ENCODE data around the gene FCHSD2.

FCHSD2 gene

GRCh38 chr11:73142128-73142377 lies at the start of gene FCHSD2:
Gene FCHSD2 (minus strand): TSS chr11:73142318. CDS start chr11:73141877, 441 bp downstream.
- no peak for DNase-seq

- DNase-seq = no peak
These were observed 49.0 kb upstream of the FCHSD2 start for GRCh38 chr11:73191151-73191550.

- DNase-seq = no peak
These were observed 48.4 kb upstream of the FCHSD2 start for GRCh38 chr11:73190557-73190885.

GRCh38 chr11:73189723-73190556 lies 47.8 kb upstream of the FCHSD2 start:
- DNase-seq = no peak

DNA sequence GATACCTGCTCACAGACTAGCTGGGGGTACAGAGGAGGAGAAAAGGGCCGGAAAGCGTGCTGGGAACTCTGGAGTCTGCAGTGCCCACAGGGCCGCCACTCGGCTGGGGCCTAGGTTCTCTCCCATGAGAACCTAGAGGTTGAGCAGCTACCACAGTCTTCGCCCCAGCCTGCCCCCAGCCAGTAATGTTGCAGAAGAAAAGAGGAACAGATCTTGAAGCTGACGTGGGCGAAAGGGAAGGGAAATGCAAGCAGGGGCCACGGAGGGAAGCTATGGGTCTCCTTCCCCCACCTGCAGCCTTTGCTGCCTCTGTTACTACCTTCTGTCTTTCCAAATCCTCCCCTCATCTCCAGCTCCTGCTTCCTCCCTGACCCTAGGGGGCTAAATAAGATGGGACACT lies 47.2 kb upstream of the FCHSD2 start:
- DNase-seq = peak; percentile 76

DNA sequence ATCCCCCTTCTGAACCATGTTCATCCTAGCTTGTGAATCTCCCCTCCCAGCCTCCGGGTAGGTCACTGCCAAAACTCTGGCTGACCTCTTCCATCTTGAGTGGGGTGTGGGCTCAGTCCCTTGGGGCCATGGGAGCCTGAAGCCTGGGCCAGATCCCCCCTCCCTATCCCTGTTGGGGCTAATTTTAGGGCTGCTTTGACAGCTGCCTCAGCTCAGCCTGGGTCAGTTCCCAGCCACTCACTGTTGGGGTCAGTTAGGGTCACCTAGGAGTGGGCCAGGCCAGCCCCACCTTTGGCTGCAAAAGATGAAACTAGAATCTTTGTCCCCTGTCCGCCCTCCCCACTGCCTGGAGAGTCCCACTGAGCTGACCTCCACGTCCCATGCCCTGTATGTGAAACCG lies 46.2 kb upstream of the FCHSD2 start:
- no peak for DNase-seq

- DNase-seq = no peak
These were observed 45.7 kb upstream of the FCHSD2 start for GRCh38 chr11:73187854-73188253.

DNA sequence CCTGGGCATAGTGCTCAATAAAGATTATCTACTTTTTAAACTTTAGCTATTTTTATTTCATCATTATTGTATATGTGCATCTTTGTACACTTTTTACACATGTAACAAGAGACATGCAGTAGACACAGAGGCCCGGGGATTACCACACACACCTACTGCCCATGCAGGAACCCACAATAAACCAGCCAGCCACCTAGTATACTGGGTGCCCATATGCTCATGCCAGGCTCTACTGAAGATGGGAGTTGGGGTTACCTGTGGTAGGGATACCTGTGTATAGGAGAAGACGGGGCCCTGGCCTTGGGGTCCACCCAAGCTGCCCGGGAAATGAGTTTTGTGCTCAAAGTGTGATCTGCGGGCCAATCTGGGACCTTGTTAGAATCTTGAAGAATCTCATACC lies 44.8 kb upstream of the FCHSD2 start:
- DNase-seq = no peak

- DNase-seq = no peak
These were observed 44.3 kb upstream of the FCHSD2 start for GRCh38 chr11:73186294-73186850.

DNA sequence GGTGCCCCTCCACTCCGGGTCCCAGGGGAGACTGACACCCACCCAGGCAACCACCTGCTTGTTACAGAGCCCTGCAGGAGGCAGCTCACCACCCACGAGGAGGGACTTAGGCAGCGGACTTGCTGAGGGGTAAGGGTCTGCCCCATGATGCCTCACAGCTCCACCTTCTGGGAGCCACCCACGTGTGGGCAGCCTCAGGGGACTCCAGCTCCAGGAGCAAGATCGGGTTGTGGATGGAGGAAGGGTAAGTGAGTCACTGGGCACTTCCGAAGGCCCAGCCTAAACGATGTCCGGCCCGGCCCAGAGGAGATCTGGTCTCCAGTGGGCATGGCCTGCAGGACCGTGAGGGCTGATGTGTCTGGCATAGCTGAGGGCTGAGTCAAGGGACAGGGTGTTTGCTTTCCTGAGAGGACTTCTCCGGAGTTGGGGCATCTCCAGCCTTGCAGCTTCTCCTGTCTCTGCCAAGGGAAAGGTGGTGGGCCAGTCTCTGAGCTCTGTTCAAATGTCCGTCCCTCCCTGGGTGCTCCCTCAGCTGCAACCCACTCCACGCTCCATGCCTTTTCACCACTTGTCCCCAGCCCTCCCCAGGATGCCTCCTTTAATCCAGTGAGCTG lies 43.7 kb upstream of the FCHSD2 start:
- peak; percentile 29 for DNase-seq

DNA sequence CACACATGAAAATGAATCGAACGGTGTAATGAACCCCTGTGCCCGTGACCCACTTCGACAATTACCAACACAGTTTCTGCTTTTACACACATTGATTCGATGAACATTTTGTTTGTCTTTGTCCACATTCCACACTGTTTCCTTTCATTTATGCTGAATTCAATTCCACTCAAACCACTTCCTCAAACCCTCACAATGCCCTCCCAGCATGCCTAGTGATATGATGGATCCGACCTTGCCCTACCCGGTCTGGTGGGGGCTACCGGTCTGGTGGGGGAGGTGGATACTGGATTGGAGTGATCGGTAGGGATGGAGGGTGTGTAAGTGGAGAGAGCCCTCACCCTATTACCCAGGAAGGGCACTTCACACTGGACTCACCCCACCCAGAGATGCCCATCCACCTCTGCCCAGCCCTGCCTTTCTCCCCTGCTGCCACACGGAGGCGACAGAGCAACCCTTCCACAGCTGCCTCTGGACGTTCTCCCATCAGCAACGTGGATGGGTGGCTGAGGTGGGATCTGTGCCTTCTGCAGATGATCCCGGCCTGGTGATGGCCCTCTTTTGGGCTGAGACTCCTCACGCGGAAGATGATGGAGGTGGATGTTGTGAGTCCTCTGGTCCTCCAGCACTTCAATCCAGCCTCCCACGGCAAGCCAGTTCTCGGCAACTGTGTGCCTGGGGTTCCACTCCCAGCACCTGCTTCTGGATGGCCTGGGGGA lies 43.0 kb upstream of the FCHSD2 start:
- DNase-seq = peak; percentile 51

- no peak for DNase-seq
These were observed 40.8 kb upstream of the FCHSD2 start for GRCh38 chr11:73182824-73183321.

DNA sequence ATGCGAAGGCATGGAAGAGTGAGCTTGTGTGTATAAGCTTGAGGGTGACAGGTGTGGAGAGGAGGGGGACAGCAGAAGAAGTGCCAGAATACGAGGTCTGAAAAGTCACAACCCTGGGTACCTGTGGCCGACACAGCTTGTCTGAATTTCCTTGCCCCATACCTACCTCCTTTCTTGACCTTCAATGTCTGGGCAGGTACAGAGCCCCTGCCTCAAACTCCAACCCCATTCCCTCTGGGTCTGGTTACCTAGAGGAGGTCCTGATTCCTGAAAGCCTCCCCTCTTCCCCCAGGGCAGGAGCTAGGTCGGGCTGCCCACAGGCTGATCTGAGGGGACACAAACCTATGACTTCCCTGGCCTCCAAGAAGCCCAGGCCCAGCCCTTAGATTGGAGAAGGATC lies 36.6 kb upstream of the FCHSD2 start:
- DNase-seq = no peak

DNA sequence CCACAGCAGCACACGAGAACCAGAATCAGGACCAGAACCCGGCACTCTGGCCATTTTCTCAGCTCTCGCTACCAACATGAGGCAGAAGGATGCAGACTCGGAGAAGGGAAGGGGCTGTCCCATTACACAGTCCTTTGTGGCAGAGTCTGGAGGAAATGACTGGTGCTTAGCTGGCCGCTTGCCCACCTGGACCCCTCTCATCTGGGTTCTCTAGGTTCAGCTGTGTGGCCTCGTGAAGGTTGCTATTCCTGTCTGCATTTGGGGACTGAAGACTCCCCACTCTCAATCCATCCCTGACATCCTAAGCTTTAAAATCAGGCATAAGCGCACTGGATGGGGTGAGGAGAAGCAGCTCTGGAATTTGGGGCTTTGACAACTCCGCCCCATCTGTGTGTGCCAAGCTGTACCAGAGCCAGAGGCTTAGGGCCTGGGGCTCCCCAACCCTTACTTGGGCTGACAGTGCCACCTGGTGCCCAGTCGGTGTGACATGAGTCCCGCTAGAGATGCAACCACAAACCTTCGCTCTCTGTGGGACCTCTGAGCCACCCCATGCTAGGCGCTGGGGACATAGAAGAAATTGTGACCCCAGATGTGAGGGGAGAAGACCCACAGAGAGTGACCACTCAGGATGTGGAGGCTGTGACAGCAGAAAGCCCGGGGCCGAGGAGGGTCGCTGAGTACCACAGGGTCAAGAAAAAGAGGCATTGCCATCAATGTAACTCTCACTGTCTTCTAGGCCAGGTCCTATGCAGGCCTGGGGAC lies 35.8 kb upstream of the FCHSD2 start:
- DNase-seq = peak; percentile 84

DNA sequence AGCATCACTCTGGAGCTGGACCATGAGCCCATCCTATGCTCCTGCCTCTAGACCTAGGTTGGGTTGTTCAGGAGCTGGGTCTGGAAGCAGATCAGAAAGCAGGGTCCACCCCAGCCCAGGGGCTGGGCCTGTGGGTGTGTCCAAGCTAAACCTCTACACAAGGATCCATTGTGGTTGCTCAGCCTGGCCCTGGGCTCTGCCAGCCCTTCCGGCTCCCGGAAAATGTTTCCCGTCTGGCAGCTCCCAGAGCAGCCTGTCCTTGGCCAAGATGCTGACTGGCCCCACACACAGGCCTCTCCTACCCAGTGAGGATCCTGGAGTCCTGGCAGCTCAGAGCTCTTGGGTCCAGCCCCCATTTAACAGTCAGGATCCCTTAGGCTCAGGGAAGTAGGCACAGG lies 35.3 kb upstream of the FCHSD2 start:
- DNase-seq = no peak

DNA sequence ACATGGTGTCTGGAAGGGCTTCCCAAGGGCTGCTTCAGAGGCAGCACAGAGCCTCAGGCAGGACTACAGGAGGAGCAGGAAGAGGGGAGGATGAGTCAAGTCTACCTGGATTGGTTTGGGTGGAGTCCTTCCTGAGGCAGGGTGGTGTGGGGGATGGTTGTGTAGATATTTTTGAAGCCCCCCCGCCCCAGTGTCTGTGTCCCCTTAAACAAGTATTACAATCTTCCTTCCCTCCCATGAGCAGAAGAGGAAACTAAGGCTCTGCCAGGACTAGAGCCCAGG lies 34.7 kb upstream of the FCHSD2 start:
- no peak for DNase-seq

GRCh38 chr11:73176145-73176873 lies 34.2 kb upstream of the FCHSD2 start:
- no peak for DNase-seq

GRCh38 chr11:73175551-73176144 lies 33.5 kb upstream of the FCHSD2 start:
- no peak for DNase-seq

DNA sequence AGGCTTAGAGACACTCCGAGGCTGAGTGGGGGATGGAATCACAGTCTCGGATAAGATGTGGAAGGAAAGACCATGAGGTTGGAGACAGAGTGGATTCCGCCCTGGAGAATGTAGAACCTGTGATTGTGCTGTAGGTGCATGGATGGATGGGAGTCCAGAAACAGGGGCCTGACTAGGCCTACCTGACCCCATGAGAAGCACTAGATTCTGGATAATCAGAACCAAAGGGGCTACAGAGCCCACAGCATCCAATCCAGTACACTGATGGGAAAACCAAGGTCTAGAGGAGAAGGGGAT lies 32.3 kb upstream of the FCHSD2 start:
- no peak for DNase-seq

DNA sequence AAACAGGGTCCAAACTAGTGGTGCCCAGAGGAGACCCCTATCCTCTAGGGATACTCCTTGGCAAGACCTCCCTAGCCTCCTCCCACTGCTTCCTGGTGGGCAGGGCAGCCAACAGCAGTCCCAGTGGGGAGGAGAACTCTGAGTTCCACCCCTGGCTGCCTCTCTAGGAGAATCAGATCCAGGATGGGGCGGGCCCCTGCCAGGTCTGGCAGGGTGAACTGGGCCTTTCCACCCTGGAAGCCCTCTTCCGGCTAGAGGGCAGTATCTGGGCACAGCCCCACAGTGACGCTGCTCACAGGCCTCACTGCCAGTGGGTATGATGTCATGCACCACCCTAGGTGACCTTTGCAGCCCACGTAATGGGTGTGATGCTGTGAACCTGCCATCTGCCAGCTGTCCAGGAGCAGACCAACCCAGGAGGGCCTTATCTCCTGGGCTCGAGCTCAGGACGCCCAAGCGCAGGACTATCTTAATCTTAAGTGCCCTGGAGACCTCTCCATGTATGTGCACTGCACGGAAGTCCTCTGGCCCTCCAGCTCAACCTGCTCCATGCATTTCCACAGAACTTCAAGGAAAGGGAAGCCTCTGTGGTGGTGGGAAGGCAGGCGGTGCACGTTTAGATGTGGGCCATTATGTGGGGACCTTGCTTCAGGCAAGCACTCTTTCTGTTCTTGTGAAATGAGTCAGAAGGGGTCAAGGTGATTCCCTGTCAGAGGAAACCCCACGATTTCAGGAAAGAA lies 31.8 kb upstream of the FCHSD2 start:
- DNase-seq = peak; percentile 4

DNA sequence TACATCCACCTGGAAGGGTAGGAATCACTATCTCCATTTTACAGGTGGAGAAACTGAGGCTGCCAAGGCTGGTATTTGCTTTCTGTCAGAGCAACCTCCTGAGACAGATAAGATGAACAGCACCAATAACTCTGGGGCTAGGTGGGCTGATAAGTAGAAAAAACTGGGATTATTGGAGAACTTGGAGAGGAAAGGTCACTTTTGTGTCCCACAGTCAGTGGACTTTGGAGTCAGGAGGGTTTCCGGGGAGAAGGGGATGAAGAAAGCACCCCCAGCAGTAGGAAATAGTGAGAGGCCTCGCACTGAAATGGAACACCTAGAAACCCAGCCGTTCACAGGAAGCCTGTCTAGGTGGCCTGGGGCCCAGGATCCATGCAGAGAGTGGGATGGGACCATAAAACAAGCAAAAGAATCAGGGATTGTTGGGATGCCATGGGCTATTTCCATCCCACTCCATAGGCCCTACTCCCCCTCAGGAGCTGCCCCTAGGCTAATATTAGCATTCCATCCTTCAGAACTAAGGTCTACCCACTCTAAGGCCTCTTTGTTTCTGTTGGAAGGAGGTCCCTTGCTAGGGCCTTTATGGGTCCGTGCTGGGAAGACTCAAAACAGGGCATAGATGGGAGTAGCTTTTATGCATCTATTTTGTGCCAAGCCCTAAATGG lies 31.0 kb upstream of the FCHSD2 start:
- peak; percentile 12 for DNase-seq

Data from CD4-positive, alpha-beta T cell treated with Interleukin-15 for 1 hour (primary cell).